T-cell (primary cell): ENCODE results near the gene SRPK1. TPM values are rescaled to one million over a fixed set of nuclear protein-coding genes. Genes with fewer than 3 reads are reported as not detected.
"Not testable (repeated sequence)": the region's sequence is repeated elsewhere in the genome, so short reads cannot be mapped to it uniquely, and the experiment has no call there.

ENCODE experiments used
- ATAC-seq, 4 experiments: fragments of 200-7000 bp in 3 of 4; fragments of 150-1000 bp in 1 of 4; cut with Tn5 transposase; replicated peaks in 1 of 4; 1 replicate in 3 of 4; 2 replicates in 1 of 4; pipeline ENCODE4 v1.10.0; 2021; ENCODE audit warnings: moderate library complexity in 3 of 4, mild to moderate bottlenecking in 2 of 4, moderate number of reproducible peaks in 1 of 4
- CTCF ChIA-PET, 2 donors: fragments of 300-600 bp; sonication (Branson Sonifier 250); formaldehyde crosslinking; loops; one replicate each; lab custom pipeline; 2022; ENCODE audit warnings: antibody characterized with exemption in 2 of 2; lab: Charles Lee
- POLR2A ChIA-PET, 2 donors: fragments of 300-600 bp; sonication (Branson Sonifier 250); formaldehyde crosslinking; loops; one replicate each; lab custom pipeline; 2022; ENCODE audit warnings: antibody characterized with exemption in 2 of 2; lab: Charles Lee
- DNase-seq, 35 experiments: peaks; one replicate each; pipeline versions ENCODE4 v3.0.0 to v3.0.0-alpha.2; 2013 to 2023
- H3K27ac ChIP-seq: one replicate; pipeline ENCODE4 v1.5.1; 2013; ENCODE audit warnings: low read length
- H3K27me3 ChIP-seq, 2 experiments: replicated peaks in 1 of 2; 1 replicate in 1 of 2; 2 replicates in 1 of 2; pipeline versions ENCODE4 v1.6.1 to v1.7.0; 2013; ENCODE audit warnings: low read length in 1 of 2, mixed read lengths in 1 of 2; ENCODE audit not compliant: control insufficient read depth in 2 of 2, insufficient read depth in 2 of 2; ENCODE audit errors: extremely low read depth in 1 of 2
- H3K36me3 ChIP-seq, 2 donors: 1 replicate in 1 of 2; 2 replicates in 1 of 2; pipeline versions ENCODE4 v1.6.1 to v1.7.0; 2013; ENCODE audit warnings: low read length in 1 of 2; ENCODE audit not compliant: control insufficient read depth in 2 of 2, insufficient read depth in 1 of 2; ENCODE audit errors: extremely low read depth in 1 of 2
- H3K4me1 ChIP-seq, 2 experiments: 1 replicate in 1 of 2; 2 replicates in 1 of 2; pipeline versions ENCODE4 v1.6.1 to v1.7.0; 2013; ENCODE audit warnings: low read length in 2 of 2, mixed read lengths in 1 of 2; ENCODE audit not compliant: insufficient read depth in 2 of 2, control insufficient read depth in 1 of 2; ENCODE audit errors: extremely low read depth in 1 of 2
- H3K4me3 ChIP-seq, 2 donors: 1 replicate in 1 of 2; 2 replicates in 1 of 2; pipeline versions ENCODE4 v1.5.1 to v1.7.0; 2013; ENCODE audit warnings: mild to moderate bottlenecking in 2 of 2, low read length in 1 of 2, moderate library complexity in 1 of 2; ENCODE audit not compliant: control insufficient read depth in 1 of 2; ENCODE audit errors: extremely low read depth in 1 of 2
- H3K9me3 ChIP-seq: 2 replicates; pipeline ENCODE4 v1.7.0; 2013
- H3K27ac Mint-ChIP-seq, 2 donors: one replicate each; pipeline ENCODE4 v1.8.0; 2020 to 2021; ENCODE audit warnings: mild to moderate bottlenecking in 2 of 2, mixed read lengths in 2 of 2
- H3K27me3 Mint-ChIP-seq, 2 donors: one replicate each; pipeline ENCODE4 v1.8.0; 2021 to 2022; ENCODE audit warnings: mixed read lengths in 2 of 2
- H3K36me3 Mint-ChIP-seq: one replicate; pipeline ENCODE4 v1.8.0; 2021; ENCODE audit warnings: mixed read lengths
- H3K4me1 Mint-ChIP-seq, 3 donors: one replicate each; pipeline ENCODE4 v1.8.0; 2020 to 2022; ENCODE audit warnings: mixed read lengths in 3 of 3, mild to moderate bottlenecking in 1 of 3
- H3K4me3 Mint-ChIP-seq, 3 donors: one replicate each; pipeline ENCODE4 v1.8.0; 2020 to 2022; ENCODE audit warnings: mild to moderate bottlenecking in 3 of 3, mixed read lengths in 3 of 3, moderate library complexity in 3 of 3
- H3K9me3 Mint-ChIP-seq, 3 donors: one replicate each; pipeline ENCODE4 v1.8.0; 2020 to 2022; ENCODE audit warnings: mixed read lengths in 3 of 3
- WGBS: methylation state at CpG from one replicate; pipeline ENCODE4 v1.1.5; 2013; ENCODE audit warnings: missing lambda C conversion rate; ENCODE audit not compliant: insufficient coverage; 5-methylcytosine and 5-hydroxymethylcytosine counted together
- total RNA-seq, 35 experiments: library from RNA in 6 of 35; stranded (reverse) in 6 of 35; fragments of 120-200 nt in 1 of 35; gene quantifications; one replicate each; pipeline versions ENCODE4 v1.2.1 to v1.2.4 and lab custom pipeline; 2013 to 2026

The SRPK1 gene
- total RNA-seq, 5 donors from 2014 or later (not counting 1 experiment from before 2014, with no cell fraction given): 37.2 to 45.8 (median 40.9) TPM

DNA sequence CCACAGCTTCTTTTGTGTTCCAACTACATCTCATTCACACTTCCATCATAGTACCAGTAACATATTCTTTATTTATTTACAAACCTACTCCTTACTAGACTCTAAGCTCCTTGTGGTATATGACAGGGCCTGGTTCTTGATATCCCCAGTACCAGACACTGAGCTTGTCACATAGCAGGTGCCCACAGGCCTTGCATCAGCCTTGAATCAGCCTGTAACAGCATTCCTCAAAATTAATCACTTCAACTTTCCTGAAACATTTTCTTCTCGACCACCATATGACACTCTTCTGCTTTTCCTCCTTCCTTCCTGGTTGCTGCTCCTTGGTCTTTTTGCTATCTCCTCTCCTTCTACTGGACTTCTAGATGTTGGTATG lies 24.7 kb upstream of the SRPK1 start:
- Histone ChIP-seq H3K9me3 (no peaks in the 10 kb centered on the region), H3K36me3 (no peaks in the 10 kb centered on the region), H3K27me3 (peaks cover 0 to 2% of the 10 kb centered on the region in 2 experiments), H3K4me3 (no peak overlapping the region), H3K4me1 (no peaks in the 10 kb centered on the region), H3K27ac (no peak overlapping the region)
- ATAC-seq: no peak
- no peak for DNase-seq
- H3K9me3 Mint-ChIP-seq: no peaks in the 10 kb centered on the region
- CTCF ChIA-PET: interaction anchor here in 1 of 2 donors (0.7 kb wide), 1 partner anchor 157 kb away, joined by 3 read pairs; no protein-coding TSS in a partner anchor
- POLR2A ChIA-PET: interaction anchor here in 1 of 2 donors (0.6 kb wide), 1 partner anchor 12 kb away, joined by 3 read pairs; no protein-coding TSS in a partner anchor
- no peak overlapping the region for H3K4me3 Mint-ChIP-seq
- no peak overlapping the region for H3K27ac Mint-ChIP-seq
- no peaks in the 10 kb centered on the region for H3K27me3 Mint-ChIP-seq
- H3K4me1 Mint-ChIP-seq: no peaks in the 10 kb centered on the region
- WGBS: 25% methylated on average over 1 of the region's 1 CpG
- no peaks in the 10 kb centered on the region for H3K36me3 Mint-ChIP-seq

DNA sequence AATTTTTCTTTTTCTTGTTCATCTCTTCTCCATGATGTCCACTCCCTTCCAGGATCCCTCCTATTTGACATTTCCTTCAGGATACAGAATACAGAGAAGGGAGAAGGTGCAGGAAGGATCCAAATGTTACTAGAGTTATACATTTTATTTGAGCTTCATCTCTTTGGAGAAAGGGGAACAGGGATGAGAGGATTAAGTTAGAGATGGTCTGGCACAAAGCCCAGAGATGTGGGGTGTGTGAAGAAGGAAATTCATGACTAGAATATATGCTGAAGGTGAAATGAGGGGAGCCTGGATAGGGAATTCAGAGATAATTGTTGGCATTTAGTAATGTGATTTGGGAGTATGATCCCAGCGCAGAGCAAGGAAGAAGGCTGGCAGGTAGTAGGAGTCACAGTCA lies 22.5 kb upstream of the SRPK1 start:
- CTCF ChIA-PET: no interaction called here
- POLR2A ChIA-PET: no interaction called here
- Histone ChIP-seq H3K27ac (no peak overlapping the region), H3K9me3 (no peaks in the 10 kb centered on the region), H3K36me3 (no peaks in the 10 kb centered on the region), H3K4me3 (no peak overlapping the region), H3K27me3 (peaks cover 0 to 4% of the 10 kb centered on the region in 2 experiments), H3K4me1 (no peaks in the 10 kb centered on the region)
- DNase-seq (no peak), ATAC-seq (no peak)
- no peaks in the 10 kb centered on the region for H3K4me1 Mint-ChIP-seq
- no peaks in the 10 kb centered on the region for H3K9me3 Mint-ChIP-seq
- H3K27ac Mint-ChIP-seq: no peak overlapping the region
- WGBS: 100% methylated on average over 1 of the region's 1 CpG
- no peak overlapping the region for H3K4me3 Mint-ChIP-seq
- H3K36me3 Mint-ChIP-seq: no peaks in the 10 kb centered on the region
- H3K27me3 Mint-ChIP-seq: peaks cover 0 to 3% of the 10 kb centered on the region in 2 donors

DNA sequence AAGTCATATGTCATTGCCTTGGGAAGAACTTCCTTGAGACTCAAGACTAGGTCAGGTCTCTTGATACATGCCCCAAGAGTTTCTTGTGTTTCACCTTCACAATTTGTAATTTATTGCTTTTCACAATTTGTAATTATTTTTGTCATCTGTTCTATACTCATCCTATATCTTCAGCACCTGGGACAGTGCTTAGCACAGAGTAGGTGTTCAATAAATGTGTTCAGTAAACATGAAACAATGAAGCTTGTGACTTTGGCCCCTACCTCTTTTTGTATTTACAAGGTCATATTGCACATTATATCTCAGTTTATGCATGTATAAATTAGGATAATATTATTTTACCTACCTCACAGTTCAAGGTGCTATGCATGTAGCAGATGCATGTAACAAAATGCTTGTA lies 21.5 kb upstream of the SRPK1 start:
- no peak overlapping the region for H3K27ac ChIP-seq
- H3K27me3 ChIP-seq: peaks cover 0 to 4% of the 10 kb centered on the region in 2 experiments
- Mint-ChIP-seq H3K4me3 (no peak overlapping the region), H3K27me3 (peaks cover 0 to 3% of the 10 kb centered on the region in 2 donors), H3K27ac (no peak overlapping the region), H3K4me1 (no peaks in the 10 kb centered on the region), H3K36me3 (no peaks in the 10 kb centered on the region), H3K9me3 (no peaks in the 10 kb centered on the region)
- ATAC-seq (no peak), DNase-seq (no peak)
- CTCF ChIA-PET: interaction anchor here in 1 of 2 donors (0.6 kb wide), 1 partner anchor 82 kb away, joined by 3 read pairs; no protein-coding TSS in a partner anchor
- POLR2A ChIA-PET: no interaction called here
- no peaks in the 10 kb centered on the region for H3K9me3 ChIP-seq
- H3K4me1 ChIP-seq: no peaks in the 10 kb centered on the region
- H3K36me3 ChIP-seq: no peaks in the 10 kb centered on the region
- H3K4me3 ChIP-seq: no peak overlapping the region

GRCh38 chr6:35941170-35941569 lies 20.3 kb upstream of the SRPK1 start:
- H3K36me3 Mint-ChIP-seq, DNase-seq, CTCF ChIA-PET, POLR2A ChIA-PET, H3K9me3 Mint-ChIP-seq, ATAC-seq, H3K27me3 Mint-ChIP-seq, H3K27me3 ChIP-seq, H3K4me1 Mint-ChIP-seq, H3K4me3 Mint-ChIP-seq, H3K36me3 ChIP-seq, H3K4me3 ChIP-seq, H3K27ac ChIP-seq, H3K4me1 ChIP-seq, H3K27ac Mint-ChIP-seq, H3K9me3 ChIP-seq: not testable (repeated sequence)
- no CpG with 5 or more reads among the region's 7 CpGs for WGBS

- CTCF ChIA-PET, H3K4me3 Mint-ChIP-seq, H3K27ac ChIP-seq, DNase-seq, H3K9me3 ChIP-seq, H3K4me3 ChIP-seq, H3K27me3 ChIP-seq, H3K27ac Mint-ChIP-seq, H3K4me1 Mint-ChIP-seq, POLR2A ChIA-PET, ATAC-seq, H3K36me3 ChIP-seq, H3K4me1 ChIP-seq, H3K36me3 Mint-ChIP-seq, H3K9me3 Mint-ChIP-seq, H3K27me3 Mint-ChIP-seq: not testable (repeated sequence)
- WGBS: 100% methylated on average over 2 of the region's 2 CpGs
Measured at GRCh38 chr6:35940014-35940413, 19.1 kb upstream of the SRPK1 start.

- H3K4me1 Mint-ChIP-seq, H3K27ac Mint-ChIP-seq, H3K9me3 Mint-ChIP-seq, H3K27me3 Mint-ChIP-seq, H3K9me3 ChIP-seq, CTCF ChIA-PET, DNase-seq, ATAC-seq, H3K4me3 Mint-ChIP-seq, H3K4me1 ChIP-seq, H3K27me3 ChIP-seq, H3K36me3 Mint-ChIP-seq, H3K36me3 ChIP-seq, H3K27ac ChIP-seq, H3K4me3 ChIP-seq: not testable (repeated sequence)
- POLR2A ChIA-PET: interaction anchor here in 1 of 2 donors (0.6 kb wide), 1 partner anchor 1300 kb away, joined by 4 read pairs; no protein-coding TSS in a partner anchor
- no CpG with 5 or more reads among the region's 5 CpGs for WGBS
Measured at GRCh38 chr6:35939259-35939658, 18.4 kb upstream of the SRPK1 start.
